Liver (tissue), 9 donors: ENCODE measurements around the gene SHOC2. TPM values are rescaled to one million over a fixed set of nuclear protein-coding genes. Genes with fewer than 3 reads are reported as not detected.

ENCODE experiments used
- DNase-seq: peaks from one replicate; pipeline ENCODE4 v3.0.0-alpha.2; 2017; ENCODE audit warnings: low spot score
- H3K27ac ChIP-seq, 2 donors: one replicate each; pipeline ENCODE4 v1.7.0; 2013; ENCODE audit warnings: inconsistent platforms in 2 of 2, low read length in 2 of 2, control low read depth in 1 of 2, low read depth in 1 of 2, mild to moderate bottlenecking in 1 of 2
- H3K27me3 ChIP-seq, 4 donors: one replicate each; pipeline versions ENCODE4 v1.6.1 to v1.7.0; 2013; ENCODE audit warnings: low read length in 3 of 4, inconsistent platforms in 1 of 4, mild to moderate bottlenecking in 1 of 4, moderate library complexity in 1 of 4; ENCODE audit not compliant: control insufficient read depth in 4 of 4, insufficient read depth in 4 of 4
- H3K36me3 ChIP-seq, 4 donors: one replicate each; pipeline versions ENCODE4 v1.6.1 to v1.7.0; 2013; ENCODE audit warnings: low read length in 3 of 4, mild to moderate bottlenecking in 3 of 4, low read depth in 1 of 4, moderate library complexity in 1 of 4; ENCODE audit not compliant: control insufficient read depth in 4 of 4, insufficient read depth in 3 of 4
- H3K4me1 ChIP-seq, 4 donors: one replicate each; pipeline versions ENCODE4 v1.6.1 to v1.7.0; 2013; ENCODE audit warnings: low read length in 3 of 4, mild to moderate bottlenecking in 3 of 4, moderate library complexity in 1 of 4; ENCODE audit not compliant: control insufficient read depth in 4 of 4, insufficient read depth in 4 of 4
- H3K4me3 ChIP-seq, 3 donors: one replicate each; pipeline versions ENCODE4 v1.6.1 to v1.7.0; 2013; ENCODE audit warnings: low read length in 3 of 3, control low read depth in 1 of 3, low read depth in 1 of 3, mild to moderate bottlenecking in 1 of 3
- H3K9ac ChIP-seq, 2 donors: one replicate each; pipeline ENCODE4 v1.7.0; 2013; ENCODE audit warnings: low read length in 2 of 2, mild to moderate bottlenecking in 2 of 2, moderate library complexity in 2 of 2, control low read depth in 1 of 2, low read depth in 1 of 2
- H3K9me3 ChIP-seq, 4 donors: one replicate each; pipeline versions ENCODE4 v1.6.1 to v1.7.0; 2013; ENCODE audit warnings: low read length in 3 of 4; ENCODE audit not compliant: control insufficient read depth in 4 of 4
- EGR1 ChIP-seq, 2 donors: IDR thresholded peaks; 2 replicates each; pipeline ENCODE4 v1.6.1; 2016 to 2018; ENCODE audit warnings: antibody characterized with exemption in 2 of 2, low read depth in 2 of 2
- FOXA1 ChIP-seq: IDR thresholded peaks from 2 replicates; pipeline ENCODE4 v1.6.1; 2016; ENCODE audit warnings: antibody characterized with exemption
- FOXA2 ChIP-seq: IDR thresholded peaks from 2 replicates; pipeline ENCODE4 v1.6.1; 2016; ENCODE audit warnings: antibody characterized with exemption
- GABPA ChIP-seq, 2 donors: IDR thresholded peaks in 1 of 2; conservative IDR thresholded peaks in 1 of 2; 2 replicates each; pipeline ENCODE4 v1.6.1; 2016; ENCODE audit warnings: antibody characterized with exemption in 2 of 2, mild to moderate bottlenecking in 1 of 2, moderate library complexity in 1 of 2
- HNF4A ChIP-seq, 2 donors: conservative IDR thresholded peaks; 2 replicates each; pipeline ENCODE4 v1.6.1; 2016; ENCODE audit warnings: antibody characterized with exemption in 2 of 2, mild to moderate bottlenecking in 2 of 2
- HNF4G ChIP-seq: IDR thresholded peaks from 2 replicates; pipeline ENCODE4 v1.6.1; 2016; ENCODE audit warnings: antibody characterized with exemption
- JUND ChIP-seq, 2 donors: IDR thresholded peaks; 2 replicates each; pipeline ENCODE4 v1.6.1; 2016; ENCODE audit warnings: antibody characterized with exemption in 2 of 2
- NR2F2 ChIP-seq: IDR thresholded peaks from 2 replicates; pipeline ENCODE4 v1.6.1; 2016; ENCODE audit warnings: antibody characterized with exemption
- RAD21 ChIP-seq, 2 donors: IDR thresholded peaks; 2 replicates each; pipeline ENCODE4 v1.6.1; 2016; ENCODE audit warnings: antibody characterized with exemption in 2 of 2, mild to moderate bottlenecking in 2 of 2
- RXRA ChIP-seq, 2 donors: IDR thresholded peaks; 2 replicates each; pipeline ENCODE4 v1.6.1; 2017 to 2018; ENCODE audit warnings: antibody characterized with exemption in 2 of 2, mild to moderate bottlenecking in 1 of 2
- SP1 ChIP-seq: IDR thresholded peaks from 2 replicates; pipeline ENCODE4 v1.6.1; 2018; ENCODE audit warnings: antibody characterized with exemption, mild to moderate bottlenecking
- TAF1 ChIP-seq: conservative IDR thresholded peaks from 2 replicates; pipeline ENCODE4 v1.6.1; 2016; ENCODE audit warnings: antibody characterized with exemption, mild to moderate bottlenecking
- YY1 ChIP-seq: IDR thresholded peaks from 2 replicates; pipeline ENCODE4 v1.6.1; 2016; ENCODE audit warnings: antibody characterized with exemption, mild to moderate bottlenecking
- WGBS: extraction: QIAGEN DNeasy Blood & Tissue Kit; methylation state at CpG from one replicate; pipeline ENCODE4 v1.1.7; 2013; 5-methylcytosine and 5-hydroxymethylcytosine counted together
- polyA plus RNA-seq, 2 donors: library from polyadenylated mRNA; stranded (reverse) in 1 of 2; unstranded in 1 of 2; fragments of 200-250 nt in 1 of 2; fragments of >200 nt in 1 of 2; fragmentation: Nextera tagmentation in 1 of 2; extraction: Ambion mirVana in 1 of 2; gene quantifications; one replicate each; pipeline versions ENCODE4 v1.2.1 to v1.2.3, GENCODE V29; 2013 to 2015
- total RNA-seq, 2 donors: library from RNA; depleted of rRNA; stranded (reverse); fragments of >200 nt; gene quantifications; one replicate each; pipeline ENCODE4 v1.2.3, GENCODE V29; 2014
- TF ChIP-seq, protein P1 (sequence below): IDR thresholded peaks from 2 replicates; pipeline ENCODE4 v1.6.1; 2016; ENCODE audit warnings: antibody characterized with exemption, mild to moderate bottlenecking
- TF ChIP-seq, protein P2 (sequence below): IDR thresholded peaks from 2 replicates; pipeline ENCODE4 v1.6.1; 2016; ENCODE audit warnings: antibody characterized with exemption
- TF ChIP-seq, protein P3 (sequence below): IDR thresholded peaks from 2 replicates; pipeline ENCODE4 v1.6.1; 2016; ENCODE audit warnings: antibody characterized with exemption
- TF ChIP-seq, protein P4 (sequence below): IDR thresholded peaks from 2 replicates; pipeline ENCODE4 v1.6.1; 2016; ENCODE audit warnings: antibody characterized with exemption
- TF ChIP-seq, protein P5 (sequence below): fragments of 150-350 bp; IDR thresholded peaks from 2 replicates; pipeline ENCODE4 v1.5.1; 2017; ENCODE audit warnings: improper control_type of control experiment, low read depth, low read length; ENCODE audit not compliant: missing input control
- donor health status: healthy.
- donor health status: healthy.
- donor health status: healthy.
- donor health status: healthy.
- donor health status: healthy.

The SHOC2 gene
- total and polyA plus RNA-seq, 4 donors = 7.8 to 33.7 (median 17.9) TPM

DNA sequence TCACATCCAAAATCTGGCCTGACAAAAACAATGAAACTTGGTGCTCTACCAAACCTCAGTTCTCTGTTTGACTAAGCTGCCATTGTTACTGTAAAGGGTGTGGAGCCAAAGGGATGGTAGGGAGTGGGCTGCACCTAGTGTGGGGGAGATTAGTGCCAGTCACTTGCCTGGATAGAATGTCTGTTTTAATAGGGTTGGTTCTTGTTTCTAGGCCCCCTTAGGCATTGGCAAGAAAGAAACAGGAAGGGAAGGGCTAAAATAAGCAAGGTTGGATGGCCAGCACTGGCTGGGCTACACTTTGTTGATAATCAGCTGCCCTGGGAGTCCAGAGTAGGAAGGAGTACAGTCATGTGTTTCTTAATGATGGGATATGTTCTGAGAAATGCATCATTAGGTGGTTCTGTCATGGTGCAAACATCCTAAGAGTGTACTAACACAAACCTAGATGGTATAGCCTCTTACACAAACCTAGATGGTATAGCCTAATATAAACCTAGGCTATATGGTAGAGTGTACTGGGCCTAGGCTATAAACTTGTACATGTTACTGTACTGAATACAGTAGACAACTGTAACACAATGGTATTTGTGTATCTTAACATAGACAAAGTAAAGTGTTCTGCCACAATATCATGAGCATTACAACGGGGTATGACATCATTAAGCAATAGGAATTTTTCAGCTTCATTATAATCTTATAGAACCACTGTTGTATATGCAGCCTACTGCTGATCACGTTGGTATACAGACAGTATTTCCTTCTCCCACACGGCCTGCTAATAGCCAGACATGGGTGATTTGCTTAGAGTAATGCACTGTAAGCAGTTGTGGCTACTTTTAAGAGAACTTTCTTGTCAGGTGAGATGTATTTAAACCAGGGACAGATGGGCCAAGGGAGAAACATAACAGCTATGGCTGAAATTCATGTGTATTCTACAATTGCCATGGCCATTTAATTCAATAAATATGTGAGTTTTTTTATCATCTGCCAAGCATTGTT lies 15.8 kb upstream of the SHOC2 start:
- TF ChIP-seq TAF1 (no peak), RAD21 (IDR thresholded peaks at IDR 0.05) (no peak), HNF4A (conservative IDR thresholded peaks at IDR 0.05) (no peak), SP1 (no peak), JUND (IDR thresholded peaks at IDR 0.05) (no peak), RXRA (IDR thresholded peaks at IDR 0.05) (no peak), FOXA1 (no peak), FOXA2 (no peak), NR2F2 (no peak), EGR1 (IDR thresholded peaks at IDR 0.05; ENCODE audit: low read depth in 2 of 2) (no peak), HNF4G (no peak), YY1 (no peak)
- TF ChIP-seq, protein P1, sequence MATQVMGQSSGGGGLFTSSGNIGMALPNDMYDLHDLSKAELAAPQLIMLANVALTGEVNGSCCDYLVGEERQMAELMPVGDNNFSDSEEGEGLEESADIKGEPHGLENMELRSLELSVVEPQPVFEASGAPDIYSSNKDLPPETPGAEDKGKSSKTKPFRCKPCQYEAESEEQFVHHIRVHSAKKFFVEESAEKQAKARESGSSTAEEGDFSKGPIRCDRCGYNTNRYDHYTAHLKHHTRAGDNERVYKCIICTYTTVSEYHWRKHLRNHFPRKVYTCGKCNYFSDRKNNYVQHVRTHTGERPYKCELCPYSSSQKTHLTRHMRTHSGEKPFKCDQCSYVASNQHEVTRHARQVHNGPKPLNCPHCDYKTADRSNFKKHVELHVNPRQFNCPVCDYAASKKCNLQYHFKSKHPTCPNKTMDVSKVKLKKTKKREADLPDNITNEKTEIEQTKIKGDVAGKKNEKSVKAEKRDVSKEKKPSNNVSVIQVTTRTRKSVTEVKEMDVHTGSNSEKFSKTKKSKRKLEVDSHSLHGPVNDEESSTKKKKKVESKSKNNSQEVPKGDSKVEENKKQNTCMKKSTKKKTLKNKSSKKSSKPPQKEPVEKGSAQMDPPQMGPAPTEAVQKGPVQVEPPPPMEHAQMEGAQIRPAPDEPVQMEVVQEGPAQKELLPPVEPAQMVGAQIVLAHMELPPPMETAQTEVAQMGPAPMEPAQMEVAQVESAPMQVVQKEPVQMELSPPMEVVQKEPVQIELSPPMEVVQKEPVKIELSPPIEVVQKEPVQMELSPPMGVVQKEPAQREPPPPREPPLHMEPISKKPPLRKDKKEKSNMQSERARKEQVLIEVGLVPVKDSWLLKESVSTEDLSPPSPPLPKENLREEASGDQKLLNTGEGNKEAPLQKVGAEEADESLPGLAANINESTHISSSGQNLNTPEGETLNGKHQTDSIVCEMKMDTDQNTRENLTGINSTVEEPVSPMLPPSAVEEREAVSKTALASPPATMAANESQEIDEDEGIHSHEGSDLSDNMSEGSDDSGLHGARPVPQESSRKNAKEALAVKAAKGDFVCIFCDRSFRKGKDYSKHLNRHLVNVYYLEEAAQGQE = no peak
- TF ChIP-seq, protein P2, sequence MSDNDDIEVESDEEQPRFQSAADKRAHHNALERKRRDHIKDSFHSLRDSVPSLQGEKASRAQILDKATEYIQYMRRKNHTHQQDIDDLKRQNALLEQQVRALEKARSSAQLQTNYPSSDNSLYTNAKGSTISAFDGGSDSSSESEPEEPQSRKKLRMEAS = no peak
- TF ChIP-seq, protein P3, sequence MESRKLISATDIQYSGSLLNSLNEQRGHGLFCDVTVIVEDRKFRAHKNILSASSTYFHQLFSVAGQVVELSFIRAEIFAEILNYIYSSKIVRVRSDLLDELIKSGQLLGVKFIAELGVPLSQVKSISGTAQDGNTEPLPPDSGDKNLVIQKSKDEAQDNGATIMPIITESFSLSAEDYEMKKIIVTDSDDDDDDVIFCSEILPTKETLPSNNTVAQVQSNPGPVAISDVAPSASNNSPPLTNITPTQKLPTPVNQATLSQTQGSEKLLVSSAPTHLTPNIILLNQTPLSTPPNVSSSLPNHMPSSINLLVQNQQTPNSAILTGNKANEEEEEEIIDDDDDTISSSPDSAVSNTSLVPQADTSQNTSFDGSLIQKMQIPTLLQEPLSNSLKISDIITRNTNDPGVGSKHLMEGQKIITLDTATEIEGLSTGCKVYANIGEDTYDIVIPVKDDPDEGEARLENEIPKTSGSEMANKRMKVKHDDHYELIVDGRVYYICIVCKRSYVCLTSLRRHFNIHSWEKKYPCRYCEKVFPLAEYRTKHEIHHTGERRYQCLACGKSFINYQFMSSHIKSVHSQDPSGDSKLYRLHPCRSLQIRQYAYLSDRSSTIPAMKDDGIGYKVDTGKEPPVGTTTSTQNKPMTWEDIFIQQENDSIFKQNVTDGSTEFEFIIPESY = no peak
- peaks cover 0 to 3% (median 0%) of the 10 kb centered on the region in 4 donors for H3K4me1 ChIP-seq
- WGBS = 89% methylated on average over 3 of the region's 3 CpGs
- H3K27ac ChIP-seq = no peak overlapping the region
- H3K36me3 ChIP-seq = peaks cover 0 to 12% (median 5%) of the 10 kb centered on the region in 4 donors
- no peaks in the 10 kb centered on the region for H3K9me3 ChIP-seq
- H3K27me3 ChIP-seq = no peaks in the 10 kb centered on the region
- DNase-seq = no peak
- H3K9ac ChIP-seq = no peak overlapping the region
- no peak overlapping the region for H3K4me3 ChIP-seq

DNA sequence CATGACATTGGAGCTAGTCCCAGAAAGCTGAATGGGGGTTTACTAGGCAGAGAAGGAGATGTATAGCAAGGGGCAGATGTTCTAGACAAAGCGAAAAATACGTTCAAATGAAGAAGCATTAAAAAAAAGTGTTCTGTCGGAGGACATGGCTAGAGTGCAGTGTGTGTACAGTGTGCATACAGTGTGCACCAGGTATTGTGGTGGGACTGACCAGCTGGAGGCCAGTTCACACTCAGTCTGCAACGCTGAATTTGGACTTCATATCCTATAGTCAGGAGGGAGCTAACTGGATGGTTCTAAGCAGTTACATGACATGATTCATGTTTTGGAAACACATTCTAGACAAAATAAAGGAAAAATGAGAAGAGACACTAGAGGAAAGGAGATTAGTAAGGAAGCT lies 9.3 kb upstream of the SHOC2 start:
- H3K27me3 ChIP-seq = no peaks in the 10 kb centered on the region
- DNase-seq = no peak
- H3K4me1 ChIP-seq = no peaks in the 10 kb centered on the region
- 92% methylated on average over 4 of the region's 4 CpGs for WGBS
- peaks cover 0 to 3% (median 0%) of the 10 kb centered on the region in 4 donors for H3K36me3 ChIP-seq
- H3K9ac ChIP-seq = no peak overlapping the region
- no peak overlapping the region for H3K27ac ChIP-seq
- H3K4me3 ChIP-seq = no peak overlapping the region
- H3K9me3 ChIP-seq = no peaks in the 10 kb centered on the region
- TF ChIP-seq JUND (IDR thresholded peaks at IDR 0.05) (no peak), EGR1 (IDR thresholded peaks at IDR 0.05; ENCODE audit: low read depth in 2 of 2) (no peak), HNF4A (conservative IDR thresholded peaks at IDR 0.05) (no peak), YY1 (no peak), SP1 (no peak), GABPA (IDR thresholded peaks at IDR 0.05 in 1 of 2, conservative IDR thresholded peaks at IDR 0.05 in 1 of 2) (no peak), FOXA2 (no peak), NR2F2 (no peak), RXRA (IDR thresholded peaks at IDR 0.05) (no peak), RAD21 (IDR thresholded peaks at IDR 0.05) (no peak), FOXA1 (no peak)
- TF ChIP-seq, protein P1 = no peak
- TF ChIP-seq, protein P2 = no peak
- TF ChIP-seq, protein P4, sequence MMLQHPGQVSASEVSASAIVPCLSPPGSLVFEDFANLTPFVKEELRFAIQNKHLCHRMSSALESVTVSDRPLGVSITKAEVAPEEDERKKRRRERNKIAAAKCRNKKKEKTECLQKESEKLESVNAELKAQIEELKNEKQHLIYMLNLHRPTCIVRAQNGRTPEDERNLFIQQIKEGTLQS = no peak
- TF ChIP-seq, protein P5, sequence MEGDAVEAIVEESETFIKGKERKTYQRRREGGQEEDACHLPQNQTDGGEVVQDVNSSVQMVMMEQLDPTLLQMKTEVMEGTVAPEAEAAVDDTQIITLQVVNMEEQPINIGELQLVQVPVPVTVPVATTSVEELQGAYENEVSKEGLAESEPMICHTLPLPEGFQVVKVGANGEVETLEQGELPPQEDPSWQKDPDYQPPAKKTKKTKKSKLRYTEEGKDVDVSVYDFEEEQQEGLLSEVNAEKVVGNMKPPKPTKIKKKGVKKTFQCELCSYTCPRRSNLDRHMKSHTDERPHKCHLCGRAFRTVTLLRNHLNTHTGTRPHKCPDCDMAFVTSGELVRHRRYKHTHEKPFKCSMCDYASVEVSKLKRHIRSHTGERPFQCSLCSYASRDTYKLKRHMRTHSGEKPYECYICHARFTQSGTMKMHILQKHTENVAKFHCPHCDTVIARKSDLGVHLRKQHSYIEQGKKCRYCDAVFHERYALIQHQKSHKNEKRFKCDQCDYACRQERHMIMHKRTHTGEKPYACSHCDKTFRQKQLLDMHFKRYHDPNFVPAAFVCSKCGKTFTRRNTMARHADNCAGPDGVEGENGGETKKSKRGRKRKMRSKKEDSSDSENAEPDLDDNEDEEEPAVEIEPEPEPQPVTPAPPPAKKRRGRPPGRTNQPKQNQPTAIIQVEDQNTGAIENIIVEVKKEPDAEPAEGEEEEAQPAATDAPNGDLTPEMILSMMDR = no peak
